HuH-7.5 (cell line): ENCODE results near the gene CYRIA.

Experiments
- DNase-seq: peaks from one replicate; pipeline ENCODE4 v3.0.0; 2011; ENCODE audit warnings: low spot score

Gene CYRIA

GRCh38 chr2:16665748-16666448 is at the start of gene CYRIA:
Gene CYRIA (minus strand): TSS chr2:16665834. CDS start chr2:16588119, 77,715 bp downstream.
- DNase-seq = peak; percentile 40

GRCh38 chr2:16713011-16713423 is 47.4 kb upstream of the CYRIA start:
- DNase-seq = no peak

DNA sequence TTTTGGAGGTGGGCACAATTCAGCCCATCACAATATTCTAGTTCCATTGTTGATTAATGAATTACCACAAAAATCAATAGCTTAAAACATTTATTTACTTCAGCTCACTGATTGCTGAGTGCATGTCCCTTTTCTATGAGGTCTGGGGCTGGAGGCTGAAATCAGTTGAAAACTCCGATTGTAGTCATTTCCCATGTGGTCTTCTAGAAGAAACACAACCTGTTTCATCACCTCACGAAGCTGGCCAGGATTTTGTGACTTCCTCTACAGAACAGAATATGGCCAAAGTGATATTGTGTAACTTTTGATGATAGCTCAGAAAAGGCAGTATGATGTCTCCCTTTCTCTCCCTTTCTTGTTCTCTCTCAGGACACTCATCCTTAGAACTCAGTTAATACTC is 44.1 kb upstream of the CYRIA start:
- DNase-seq = no peak

DNA sequence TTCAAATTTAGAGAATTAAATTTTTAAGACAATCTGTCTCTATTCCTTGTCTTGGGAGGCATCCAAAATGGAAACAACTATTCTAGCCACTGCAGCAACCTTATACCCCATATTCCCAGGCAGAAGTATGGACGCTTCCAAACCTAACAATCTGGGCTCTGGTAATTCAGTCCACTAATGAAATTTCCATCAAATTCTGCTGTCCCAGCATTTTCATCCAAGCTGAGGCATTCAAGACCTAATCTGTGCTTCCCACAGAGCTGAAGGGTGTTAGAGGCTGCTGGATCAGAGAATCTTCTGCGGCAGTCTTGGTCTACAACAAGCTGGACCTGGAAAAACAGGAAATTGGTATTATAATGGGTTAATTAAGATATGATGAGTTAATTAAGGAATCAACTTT is 42.5 kb upstream of the CYRIA start:
- no peak for DNase-seq

DNA sequence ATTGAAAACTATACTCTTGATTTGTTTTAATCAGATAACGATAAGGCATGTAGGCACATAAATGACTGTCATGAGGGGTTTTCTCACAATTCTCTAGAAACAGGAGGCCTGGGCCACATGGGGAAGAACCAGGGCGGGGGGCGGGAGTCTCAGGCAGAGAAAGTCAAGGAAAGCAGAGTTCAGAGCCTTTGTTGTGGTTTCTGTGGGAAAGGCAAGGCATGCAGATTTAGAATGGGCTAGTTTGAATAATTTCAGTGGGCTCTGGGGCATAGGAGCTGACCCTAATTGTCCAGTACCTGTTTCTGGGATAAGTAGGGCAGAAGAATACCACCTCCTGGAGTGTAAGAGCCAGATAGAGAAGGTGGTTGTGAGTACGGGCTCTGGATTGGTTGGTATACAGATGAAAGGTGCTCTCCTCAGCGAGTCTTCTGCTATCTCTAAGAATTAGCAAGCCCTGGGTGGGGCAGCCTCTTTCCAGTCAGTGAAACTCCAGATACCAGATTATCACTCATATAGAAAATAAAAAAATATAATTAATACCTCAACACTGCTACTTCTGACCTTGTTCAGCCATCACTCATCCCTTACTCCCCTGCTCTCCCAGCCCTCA is 41.5 kb upstream of the CYRIA start:
- no peak for DNase-seq

GRCh38 chr2:16700551-16701259 is 35.1 kb upstream of the CYRIA start:
- DNase-seq = peak; percentile 12

DNA sequence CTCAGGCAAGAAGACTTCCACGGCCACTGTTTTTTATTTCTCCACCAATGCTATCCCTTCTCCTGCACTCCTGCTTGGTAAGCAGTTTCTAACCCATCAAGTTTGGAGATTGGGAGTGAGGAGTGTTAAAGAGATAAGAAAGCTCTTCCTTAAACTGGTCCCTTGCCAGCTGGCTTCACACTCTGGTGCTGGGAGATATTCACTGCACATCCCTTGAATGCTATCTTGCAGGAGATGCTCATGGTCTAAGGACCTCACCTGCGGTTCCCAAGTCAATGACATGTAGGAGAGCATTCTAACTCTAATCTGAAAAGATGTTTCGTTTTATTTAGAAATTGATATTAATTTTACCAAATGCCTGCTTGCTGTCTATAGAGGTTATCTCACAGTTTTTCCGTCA is 28.2 kb upstream of the CYRIA start:
- no peak for DNase-seq

GRCh38 chr2:16691261-16691660 is 25.6 kb upstream of the CYRIA start:
- DNase-seq = no peak

DNA sequence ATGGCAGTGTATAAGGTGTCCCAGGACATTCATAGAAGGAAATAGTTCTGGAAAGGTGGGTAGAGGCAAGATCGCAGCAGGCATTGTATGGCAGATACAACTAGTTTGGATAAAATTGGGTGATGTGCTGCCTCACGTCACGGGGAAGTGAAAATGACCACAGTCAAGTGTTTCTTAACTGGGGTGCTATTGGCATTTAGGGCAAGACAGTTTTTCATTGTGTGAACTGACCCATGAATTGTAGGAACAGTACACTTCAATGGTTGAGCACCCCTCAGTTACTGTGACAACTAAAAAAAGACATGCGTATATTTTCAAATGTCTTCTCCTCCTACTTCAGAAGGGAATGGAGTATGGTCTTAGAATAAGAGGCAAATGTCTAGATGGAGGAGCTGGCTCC is 22.3 kb upstream of the CYRIA start:
- no peak for DNase-seq

DNA sequence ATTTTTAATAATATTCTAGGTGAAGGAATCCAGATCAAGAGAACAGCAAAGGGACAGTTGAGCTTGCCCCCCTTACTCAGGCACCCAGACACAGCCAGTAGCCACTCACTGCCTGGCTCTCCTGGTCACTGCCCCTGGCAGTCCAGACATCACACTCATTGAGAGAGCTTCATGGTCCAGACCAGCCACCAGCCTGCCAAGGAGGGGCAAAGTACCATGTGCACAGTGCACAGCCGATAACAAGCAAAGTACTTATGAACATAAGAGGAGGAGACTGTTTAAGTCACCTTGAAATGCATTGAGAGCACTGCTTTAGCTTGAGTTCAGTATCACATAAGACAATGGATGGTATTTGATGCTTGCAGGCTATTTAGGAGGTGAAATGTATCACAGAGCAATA is 21.6 kb upstream of the CYRIA start:
- no peak for DNase-seq

DNA sequence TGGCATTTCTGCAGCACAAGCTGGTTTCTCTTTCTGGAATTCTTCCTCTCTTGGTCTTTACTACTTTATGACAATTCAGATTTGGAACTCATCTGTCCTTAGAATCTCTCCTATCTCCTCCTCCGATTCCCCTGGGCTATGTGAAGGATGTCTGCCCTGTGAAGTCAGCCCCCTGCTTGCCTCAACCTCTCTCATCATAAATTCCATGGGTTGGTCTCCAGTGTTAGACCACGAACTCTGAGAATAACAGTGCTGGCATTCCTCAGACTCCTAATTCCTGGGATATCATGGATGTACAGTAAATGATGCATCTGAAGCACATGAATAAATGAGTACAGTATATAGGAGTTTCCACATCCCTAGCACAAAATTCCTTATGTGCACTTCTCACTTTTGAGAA is 21.0 kb upstream of the CYRIA start:
- no peak for DNase-seq

GRCh38 chr2:16685340-16685715 is 19.7 kb upstream of the CYRIA start:
- no peak for DNase-seq

GRCh38 chr2:16684676-16685339 is 19.2 kb upstream of the CYRIA start:
- DNase-seq = no peak

DNA sequence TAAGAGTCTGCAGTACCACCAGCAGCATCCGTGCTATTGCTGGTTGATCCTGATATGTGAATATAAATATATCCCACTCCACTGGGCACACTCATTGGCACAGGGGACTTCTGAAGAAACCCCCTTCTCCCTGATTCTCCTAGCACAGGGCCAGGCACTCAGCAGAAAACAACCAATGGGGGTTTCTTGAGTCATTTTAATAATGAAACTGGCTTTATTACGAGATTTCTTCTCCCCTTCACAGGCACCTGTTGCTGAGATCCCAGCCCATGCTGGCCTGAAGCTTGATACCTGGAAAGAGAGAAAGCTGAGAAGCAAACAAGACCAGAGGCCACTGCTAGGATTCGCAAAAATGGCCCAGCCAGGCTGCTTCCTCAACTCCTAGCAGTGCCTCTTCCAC is 17.9 kb upstream of the CYRIA start:
- DNase-seq = no peak

- no peak for DNase-seq
These were observed 16.9 kb upstream of the CYRIA start for GRCh38 chr2:16682431-16683118.

DNA sequence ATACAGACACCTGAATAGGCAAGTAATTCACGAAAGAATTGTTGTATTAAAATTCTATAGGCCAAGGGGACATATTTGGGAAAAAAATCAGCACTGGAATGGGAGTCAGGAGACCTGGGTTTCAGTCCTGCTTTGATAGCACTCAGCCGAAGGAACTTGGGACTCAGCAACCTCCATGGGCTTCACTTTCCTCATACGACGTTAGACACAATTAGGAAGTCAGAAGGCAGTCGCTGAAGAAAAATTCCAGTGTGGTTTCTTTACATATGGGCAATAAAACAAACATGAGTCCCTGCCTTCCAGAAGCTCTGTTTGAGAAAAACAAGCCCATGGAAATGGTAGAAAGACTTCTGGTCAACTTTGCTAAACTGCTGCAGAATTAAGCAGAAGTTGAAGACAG is 15.1 kb upstream of the CYRIA start:
- DNase-seq = no peak

DNA sequence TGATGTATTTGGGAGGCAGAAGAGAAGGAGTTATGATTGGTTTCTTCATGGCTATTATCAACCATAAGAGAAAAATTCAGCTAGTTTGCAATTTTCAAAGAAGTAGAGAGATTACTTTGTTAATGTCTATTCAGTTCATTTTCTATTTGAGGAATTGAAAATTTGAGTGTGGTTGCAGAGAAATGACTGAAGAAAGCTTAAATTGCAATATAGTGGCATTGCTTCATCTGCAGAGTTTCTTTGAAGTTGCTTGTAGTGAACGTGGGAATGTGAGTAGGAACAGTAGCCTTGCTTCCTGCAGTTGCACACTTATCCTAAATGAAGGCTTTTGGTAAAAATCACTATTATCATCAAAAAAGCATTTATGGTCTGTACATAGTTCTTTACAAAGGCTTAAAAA is 14.7 kb upstream of the CYRIA start:
- DNase-seq = no peak

GRCh38 chr2:16678964-16679363 is 13.3 kb upstream of the CYRIA start:
- no peak for DNase-seq

GRCh38 chr2:16677875-16678274 is 12.2 kb upstream of the CYRIA start:
- no peak for DNase-seq

- no peak for DNase-seq
These were observed 10.1 kb upstream of the CYRIA start for GRCh38 chr2:16675781-16676180.

- no peak for DNase-seq
These were observed 8.5 kb upstream of the CYRIA start for GRCh38 chr2:16674154-16674553.

DNA sequence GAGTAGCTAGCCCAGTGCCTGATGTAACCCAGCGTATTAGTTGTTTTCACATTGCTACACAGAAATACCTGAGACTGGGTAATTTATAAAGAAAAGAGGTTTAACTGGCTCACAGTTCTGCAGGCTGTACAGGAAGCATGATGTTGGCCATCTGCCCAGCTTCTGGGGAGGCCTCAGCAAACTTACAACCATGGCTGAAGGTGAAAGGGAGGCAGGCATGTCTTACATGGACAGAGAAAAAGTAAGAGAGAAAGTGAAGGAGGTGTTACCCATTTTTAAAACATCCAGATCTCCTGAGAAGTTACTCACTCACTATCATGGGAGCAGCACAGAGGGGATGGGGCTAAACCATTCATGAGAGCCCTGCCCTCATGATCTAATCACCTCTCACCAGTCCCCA is 6.1 kb upstream of the CYRIA start:
- DNase-seq = no peak
